Measurements from ENCODE around the gene SIX1. TPM values are rescaled to one million over a fixed set of nuclear protein-coding genes. Genes with fewer than 3 reads are reported as not detected.

The SIX1 gene
- total RNA-seq, 1 experiment from 2014 or later, result 0.59 TPM

- TF ChIP-seq ZNF416 (CRISPR knock-in tag; IDR thresholded peaks at IDR 0.05), result no peak
- TF ChIP-seq ATF1 (CRISPR knock-in tag; IDR thresholded peaks at IDR 0.05), result no peak
- no peak for TF ChIP-seq ZNF425 (CRISPR knock-in tag; conservative IDR thresholded peaks at IDR 0.05)
- TF ChIP-seq JUN (CRISPR knock-in tag; IDR thresholded peaks at IDR 0.05), result no peak
- TF ChIP-seq NR2C2 (CRISPR knock-in tag; IDR thresholded peaks at IDR 0.05), result no peak
- no peak for TF ChIP-seq AR (CRISPR knock-in tag; IDR thresholded peaks at IDR 0.05)
Measured at GRCh38 chr14:60639674-60640073, 9.6 kb downstream of the SIX1 start (continued).

- peak; percentile 59 for DNase-seq (ENCODE audit: low spot score)
- no peak for TF ChIP-seq AFF4 (CRISPR knock-in tag; IDR thresholded peaks at IDR 0.05; ENCODE audit: borderline replicate concordance)
- TF ChIP-seq NFE2L1 (CRISPR knock-in tag; IDR thresholded peaks at IDR 0.05), result no peak
- 0 out of 2 replicates have a peak, but pooled peaks have one; percentile 34 for TF ChIP-seq ZNF317 (CRISPR knock-in tag; IDR thresholded peaks at IDR 0.05; ENCODE audit: borderline replicate concordance, low read depth)
- TF ChIP-seq NFATC4 (CRISPR knock-in tag; IDR thresholded peaks at IDR 0.05), result no peak
- no peak for TF ChIP-seq ZNF138 (CRISPR knock-in tag; conservative IDR thresholded peaks at IDR 0.05)
- peak; percentile 81; the same call in 1 of the 2 replicates for TF ChIP-seq ARID4B (CRISPR knock-in tag; IDR thresholded peaks at IDR 0.05; ENCODE audit: borderline replicate concordance)
- TF ChIP-seq ATF1 (CRISPR knock-in tag; IDR thresholded peaks at IDR 0.05), result no peak
- TF ChIP-seq HMGXB4 (CRISPR knock-in tag; IDR thresholded peaks at IDR 0.05), result peak; percentile 70; the same call in 1 of the 2 replicates
- TF ChIP-seq FOXP1 (CRISPR knock-in tag; IDR thresholded peaks at IDR 0.05; ENCODE audit: borderline replicate concordance), result peak; percentile 73; the same call in 1 of the 2 replicates
- no peak for TF ChIP-seq ZBTB21 (CRISPR knock-in tag; IDR thresholded peaks at IDR 0.05; ENCODE audit: borderline replicate concordance)
- no peak for TF ChIP-seq PREB (CRISPR knock-in tag; IDR thresholded peaks at IDR 0.05; ENCODE audit: borderline replicate concordance)
- TF ChIP-seq FOXK1 (CRISPR knock-in tag; IDR thresholded peaks at IDR 0.05), result 0 out of 2 replicates have a peak, but pooled peaks have one; percentile 24
Measured at GRCh38 chr14:60637479-60638315, 11.6 kb downstream of the SIX1 start.

More at GRCh38 chr14:60637479-60638315, 11.6 kb downstream of the SIX1 start:
- peak overlapping the region; percentile 70 for H3K4me3 Mint-ChIP-seq
- no peaks in the 10 kb centered on the region for H3K36me3 Mint-ChIP-seq
- peaks cover 78% of the 10 kb centered on the region for H3K27me3 Mint-ChIP-seq (ENCODE audit: low read depth)
- 0 out of 2 replicates have a peak overlapping the region, but pooled peaks have one; percentile 32 for H3K27ac Mint-ChIP-seq
- POLR2A ChIA-PET, result interaction anchor here (0.6 to 1.7 kb wide), 8 partner anchors 9 to 822 kb away, joined by 3 to 8 read pairs (median 4); partner anchors contain the start of gene SIX1
- peaks cover 52% of the 10 kb centered on the region for H3K4me1 Mint-ChIP-seq
- peak; percentile 50 for ATAC-seq
- no peaks in the 10 kb centered on the region for H3K9me3 Mint-ChIP-seq
- CTCF ChIA-PET, result interaction anchor here (0.7 to 1.8 kb wide), 11 partner anchors 9 to 582 kb away, joined by 3 to 13 read pairs (median 5); partner anchors contain the start of gene SIX6

All from WTC11 (cell line).